ENCODE measurements around the gene FIGNL2.
A peak's percentile ranks its signal among the peaks of the same experiment; 100 is the strongest.
"Not testable (repeated sequence)": the region's sequence is repeated elsewhere in the genome, so short reads cannot be mapped to it uniquely, and the experiment has no call there.

The FIGNL2 gene

DNA sequence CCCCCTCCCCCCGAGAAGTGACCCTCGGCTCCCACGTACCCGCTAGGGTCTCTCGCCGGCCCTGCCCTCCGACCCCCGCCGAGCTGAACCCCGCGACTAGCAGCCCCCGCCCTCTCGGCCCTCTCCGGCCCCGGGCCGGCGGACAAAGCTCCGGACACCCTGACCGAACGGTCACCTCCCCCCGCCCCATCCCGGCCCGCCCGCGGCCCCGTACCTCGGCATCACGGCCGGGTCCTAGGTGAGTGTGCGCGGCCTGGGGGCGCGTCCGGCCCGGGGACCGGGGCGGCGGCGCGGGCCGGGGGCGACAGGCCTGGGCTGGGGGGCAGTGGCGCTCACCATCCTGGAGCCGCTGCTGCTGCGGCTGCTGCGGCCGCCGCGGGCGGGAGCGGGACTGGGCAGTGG is at the start of gene FIGNL2:
FIGNL2 (minus strand) TSS at position 393 of the 402 bp plus-strand sequence. CDS start 26,305 bp downstream, outside the sequence.
- DNase-seq (ENCODE audit: low spot score): no peak

DNA sequence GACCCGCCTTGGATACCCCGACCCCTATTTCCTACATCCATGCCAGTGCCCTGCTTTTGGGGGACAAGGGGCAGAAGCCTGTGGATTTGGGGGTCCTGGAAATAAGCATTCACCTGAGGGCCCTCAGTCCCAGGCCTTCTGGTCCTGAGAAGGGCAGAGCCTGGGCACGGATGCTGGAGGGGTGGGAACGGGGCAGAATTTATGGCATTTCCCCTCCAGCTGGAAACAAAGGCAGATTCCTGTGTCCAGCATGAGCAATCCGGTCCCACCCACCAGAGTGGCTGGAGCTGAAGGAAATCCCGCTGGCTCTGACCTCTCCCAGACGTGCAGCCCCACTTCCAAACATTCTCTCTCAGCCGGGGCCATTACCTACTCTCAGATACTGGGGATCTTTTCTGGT is 48.7 kb upstream of the FIGNL2 start:
- peak; percentile 79 for DNase-seq (ENCODE audit: low spot score)

- DNase-seq (ENCODE audit: low spot score): no peak
Observed at GRCh38 chr12:51896236-51896635, 47.7 kb upstream of the FIGNL2 start.

- DNase-seq (ENCODE audit: low spot score): no peak
Observed at GRCh38 chr12:51895378-51896135, 47.0 kb upstream of the FIGNL2 start.

DNA sequence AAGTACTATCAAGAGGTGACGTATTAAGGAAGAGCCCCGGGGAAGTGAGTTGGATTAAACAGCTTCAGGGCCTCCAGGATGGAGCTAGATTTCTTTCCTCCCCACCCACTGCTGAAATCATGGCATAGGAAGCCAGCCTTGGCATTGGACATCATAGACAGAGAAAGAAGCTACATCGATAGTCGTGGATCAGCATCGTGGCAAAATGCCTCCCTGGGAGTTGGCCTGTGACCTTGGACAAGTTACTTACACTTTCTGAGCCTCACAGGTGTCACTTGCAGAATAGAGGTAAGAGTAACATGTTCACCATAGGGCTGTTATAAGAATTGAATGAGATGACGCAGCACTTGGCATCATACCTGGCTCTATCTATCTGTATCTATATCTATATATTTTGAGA is 45.3 kb upstream of the FIGNL2 start:
- no peak for DNase-seq (ENCODE audit: low spot score)

GRCh38 chr12:51891843-51892242 is 43.3 kb upstream of the FIGNL2 start:
- DNase-seq (ENCODE audit: low spot score): peak; percentile 57

DNA sequence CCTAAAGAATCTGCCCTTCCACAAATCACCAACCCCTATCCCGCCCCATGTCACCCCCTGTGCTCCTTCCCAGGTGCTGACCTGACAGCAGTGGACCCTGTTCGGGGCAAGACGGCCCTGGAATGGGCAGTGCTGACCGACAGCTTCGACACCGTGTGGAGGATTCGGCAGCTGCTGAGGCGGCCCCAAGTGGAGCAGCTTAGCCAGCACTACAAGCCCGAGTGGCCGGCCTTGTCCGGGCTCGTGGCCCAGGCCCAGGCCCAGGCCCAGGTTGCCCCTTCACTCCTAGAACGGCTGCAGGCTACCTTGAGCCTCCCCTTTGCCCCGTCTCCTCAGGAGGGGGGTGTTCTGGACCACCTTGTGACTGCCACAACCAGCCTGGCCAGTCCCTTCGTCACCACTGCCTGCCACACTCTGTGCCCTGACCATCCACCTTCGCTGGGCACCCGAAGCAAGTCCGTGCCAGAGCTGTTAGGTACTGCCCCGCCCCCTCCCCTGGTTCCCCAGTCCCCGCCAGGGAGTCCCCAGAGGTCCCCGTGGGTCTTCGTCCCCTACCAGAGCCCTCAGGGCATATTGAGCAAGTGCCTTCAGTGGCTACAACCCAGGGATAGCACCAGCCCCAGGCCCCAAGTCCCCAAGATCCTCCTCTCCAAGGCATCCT is 42.1 kb upstream of the FIGNL2 start:
- no peak for DNase-seq (ENCODE audit: low spot score)

- DNase-seq (ENCODE audit: low spot score): no peak
Observed at GRCh38 chr12:51890133-51890464, 41.6 kb upstream of the FIGNL2 start.

DNA sequence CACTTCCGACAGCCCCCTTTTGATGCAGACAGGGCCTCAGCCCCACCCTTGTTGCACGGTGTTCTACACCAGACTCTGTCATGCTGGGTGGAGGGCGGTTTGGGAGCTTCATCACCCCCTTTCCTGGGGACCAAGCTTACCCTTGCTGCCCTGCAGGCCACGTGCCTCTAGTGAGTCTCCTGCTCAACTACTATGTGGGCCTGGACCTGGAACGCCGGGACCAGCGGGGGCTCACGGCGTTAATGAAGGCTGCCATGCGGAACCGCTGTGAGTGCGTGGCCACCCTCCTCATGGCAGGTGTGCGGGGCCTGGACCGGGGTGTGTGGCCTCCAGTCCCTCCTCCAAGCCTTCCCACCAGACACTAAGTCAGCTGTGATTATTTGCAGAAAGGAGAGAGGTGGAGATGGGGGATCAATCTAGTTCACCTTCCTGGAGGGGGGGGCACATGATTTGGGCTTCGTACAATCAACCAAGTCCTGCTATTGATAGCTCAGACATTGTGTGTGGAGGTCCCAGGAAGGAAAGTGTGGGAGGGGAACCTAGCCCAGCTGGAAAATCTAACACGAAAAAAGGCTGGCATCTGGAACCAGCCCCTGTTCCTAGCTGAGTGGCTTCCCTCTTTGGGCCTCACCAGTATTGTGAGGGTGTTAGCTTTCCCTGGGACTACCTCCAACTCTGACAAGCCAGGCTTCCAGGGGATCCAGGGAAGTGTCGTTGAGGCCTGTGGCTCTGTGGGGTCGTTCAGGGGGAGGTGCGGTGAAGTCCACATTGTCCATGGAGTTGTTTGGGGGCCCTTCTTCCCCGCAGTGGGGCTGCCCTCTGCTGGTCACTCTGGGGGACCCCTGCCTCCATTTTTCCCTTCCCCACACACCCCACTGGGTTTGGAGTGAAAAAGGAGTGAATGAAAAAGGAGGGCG is 41.0 kb upstream of the FIGNL2 start:
- DNase-seq (ENCODE audit: low spot score): no peak

GRCh38 chr12:51888316-51889215 is 40.0 kb upstream of the FIGNL2 start:
- DNase-seq (ENCODE audit: low spot score): no peak

- DNase-seq (ENCODE audit: low spot score): no peak
Observed at GRCh38 chr12:51887476-51888315, 39.2 kb upstream of the FIGNL2 start, which contains the start of gene ANKRD33. TSS of gene ANKRD33 (plus strand) at chr12:51888103. CDS start at chr12:51888187, 84 bp downstream.

- DNase-seq (ENCODE audit: low spot score): peak; percentile 94
Observed at GRCh38 chr12:51886021-51886710, 37.6 kb upstream of the FIGNL2 start.

GRCh38 chr12:51885294-51886020 is 36.9 kb upstream of the FIGNL2 start:
- not testable (repeated sequence) for DNase-seq (ENCODE audit: low spot score)

- no peak for DNase-seq (ENCODE audit: low spot score)
Observed at GRCh38 chr12:51884676-51885229, 36.2 kb upstream of the FIGNL2 start.

DNA sequence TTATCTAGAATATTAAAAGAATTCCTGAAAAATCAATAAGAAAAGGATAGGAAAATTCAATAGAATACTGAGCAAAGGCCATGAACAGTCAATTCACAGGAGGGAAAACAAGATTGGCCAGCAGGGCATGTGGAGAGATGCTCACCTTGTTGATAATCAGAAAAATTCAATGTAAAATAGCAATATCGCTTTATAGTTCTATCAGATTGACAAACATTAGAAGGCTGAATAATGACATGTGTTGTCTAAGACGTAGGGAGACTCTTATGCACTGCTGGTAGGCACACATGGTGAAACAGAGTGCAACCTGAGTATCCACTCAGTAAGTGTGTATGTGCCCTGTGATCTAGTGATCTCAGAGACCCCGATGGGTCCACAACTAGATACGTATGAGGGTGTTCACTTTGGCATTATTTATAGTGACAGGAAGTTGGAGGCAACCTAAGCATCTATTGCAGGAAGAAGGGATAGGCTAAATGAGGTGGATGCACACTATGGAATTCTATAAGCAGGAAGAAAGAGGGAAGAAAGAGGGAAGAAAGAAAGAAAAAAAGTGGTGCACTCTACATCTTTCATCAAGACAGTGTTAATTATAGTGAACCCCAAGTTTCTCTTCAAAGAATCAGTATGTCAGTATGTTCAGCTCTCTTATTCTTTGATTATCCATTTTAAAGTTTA is 35.6 kb upstream of the FIGNL2 start:
- DNase-seq (ENCODE audit: low spot score): no peak

DNA sequence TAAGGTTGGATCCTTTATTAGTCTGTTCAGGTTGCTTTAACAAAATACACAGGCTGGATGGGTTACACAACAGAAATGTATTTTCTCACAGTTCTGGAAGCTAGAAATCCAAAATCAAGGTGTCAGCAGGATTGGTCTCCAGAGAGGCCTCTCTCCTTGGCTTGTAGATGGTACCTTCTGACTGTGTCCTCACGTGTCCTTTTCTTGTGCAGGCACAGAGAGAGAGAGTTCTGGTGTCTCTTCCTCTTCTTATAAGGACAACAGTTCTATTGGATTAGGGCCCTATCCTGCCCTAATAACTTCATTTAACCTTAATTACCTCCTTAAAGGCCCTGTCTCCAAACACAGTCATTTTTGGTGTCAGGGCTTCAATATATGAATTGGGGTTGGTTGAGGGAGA is 34.8 kb upstream of the FIGNL2 start:
- no peak for DNase-seq (ENCODE audit: low spot score)

DNA sequence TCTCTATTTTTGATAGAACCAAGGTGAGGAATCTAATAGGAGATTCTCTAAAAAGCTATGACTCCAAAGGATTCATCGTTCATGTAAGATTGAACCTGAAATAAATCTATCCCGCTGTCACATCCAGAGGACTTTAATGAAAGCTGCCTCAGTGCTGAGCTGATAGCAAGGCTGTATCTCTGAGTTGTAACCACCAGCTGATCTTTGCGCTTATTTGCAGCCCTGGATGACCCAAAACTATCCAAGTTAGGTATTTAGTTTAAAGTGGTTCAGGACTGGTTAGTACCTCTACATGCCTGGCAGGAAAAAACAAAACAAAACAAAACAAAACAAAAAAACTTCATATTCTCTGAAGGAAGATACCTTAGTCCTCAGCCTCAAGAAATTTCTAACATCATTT is 30.6 kb upstream of the FIGNL2 start:
- no peak for DNase-seq (ENCODE audit: low spot score)

GRCh38 chr12:51874486-51874885 is 26.0 kb upstream of the FIGNL2 start:
- no peak for DNase-seq (ENCODE audit: low spot score)
